22Rv1 (cell line): ENCODE results near the gene ZRANB2.

ENCODE experiments used
- CTCF ChIP-seq: fragments of 450-650 bp; IDR thresholded peaks from 2 replicates; pipeline ENCODE4 v1.5.1; 2017; ENCODE audit warnings: mild to moderate bottlenecking
- ZFX ChIP-seq: fragments of 450-650 bp; IDR thresholded peaks from 2 replicates; pipeline ENCODE4 v1.6.1; 2017; ENCODE audit warnings: antibody characterized with exemption, borderline replicate concordance

- TF ChIP-seq CTCF (no peak), ZFX (no peak)
Observed at GRCh38 chr1:71080230-71080738, 551 bp downstream of the ZRANB2 start.
